ENCODE results near the gene NOM1.
"Not testable (repeated sequence)": the region's sequence is repeated elsewhere in the genome, so short reads cannot be mapped to it uniquely, and the experiment has no call there.

Gene NOM1

DNA sequence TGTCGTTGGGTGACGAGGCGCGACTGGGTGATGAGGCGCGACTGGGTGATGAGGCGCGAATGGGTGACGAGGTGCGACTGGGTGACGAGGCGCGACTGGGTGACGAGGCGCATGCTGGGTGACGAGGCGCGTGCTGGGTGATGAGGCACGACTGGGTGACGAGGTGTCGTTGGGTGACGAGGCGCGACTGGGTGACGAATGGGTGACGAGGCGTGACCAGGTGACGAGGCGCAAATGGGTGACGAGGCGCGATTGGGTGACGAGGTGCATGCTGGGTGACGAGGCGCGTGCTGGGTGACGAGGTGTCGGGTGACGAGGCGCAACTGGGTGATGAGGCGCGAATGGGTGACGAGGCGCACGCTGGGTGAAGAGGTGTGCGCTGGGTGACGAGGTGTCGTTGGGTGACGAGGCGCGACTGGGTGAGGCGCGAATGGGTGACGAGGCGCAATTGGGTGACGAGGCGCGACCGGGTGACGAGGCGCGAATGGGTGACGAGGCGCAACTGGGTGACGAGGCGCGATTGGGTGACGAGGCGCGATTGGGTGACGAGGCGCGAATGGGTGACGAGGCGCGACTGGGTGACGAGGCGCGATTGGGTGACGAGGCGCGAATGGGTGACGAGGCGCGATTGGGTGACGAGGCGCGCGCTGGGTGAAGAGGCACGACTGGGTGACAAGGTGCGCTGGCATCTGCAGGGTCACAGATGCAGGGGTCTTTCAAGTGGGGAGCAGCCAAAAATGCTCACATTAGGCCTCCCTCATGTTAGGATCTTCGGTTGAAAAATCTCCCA lies 7.9 kb upstream of the NOM1 start:
- DNase-seq (ENCODE audit: low read depth) = no peak

DNA sequence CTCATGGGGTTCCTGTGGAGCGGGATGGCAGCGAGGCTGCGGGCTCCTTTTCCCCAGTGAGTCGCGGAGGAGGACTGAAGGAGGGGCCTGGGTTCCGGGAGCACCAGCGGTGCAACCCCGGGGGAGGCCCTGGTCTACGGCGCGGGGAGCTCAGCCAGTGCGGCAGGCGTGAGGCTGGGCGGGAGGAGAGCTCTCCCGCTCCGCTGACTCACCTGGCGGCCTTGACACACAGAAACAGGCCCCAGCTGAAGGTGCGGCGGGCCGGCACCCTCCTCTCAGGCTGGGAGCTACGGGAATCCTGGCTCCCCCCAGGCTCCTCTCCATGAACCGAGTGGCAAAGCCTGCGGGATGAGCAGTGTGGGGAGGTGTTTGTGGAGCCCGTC lies 6.8 kb upstream of the NOM1 start:
- no peak for DNase-seq (ENCODE audit: low read depth)

DNA sequence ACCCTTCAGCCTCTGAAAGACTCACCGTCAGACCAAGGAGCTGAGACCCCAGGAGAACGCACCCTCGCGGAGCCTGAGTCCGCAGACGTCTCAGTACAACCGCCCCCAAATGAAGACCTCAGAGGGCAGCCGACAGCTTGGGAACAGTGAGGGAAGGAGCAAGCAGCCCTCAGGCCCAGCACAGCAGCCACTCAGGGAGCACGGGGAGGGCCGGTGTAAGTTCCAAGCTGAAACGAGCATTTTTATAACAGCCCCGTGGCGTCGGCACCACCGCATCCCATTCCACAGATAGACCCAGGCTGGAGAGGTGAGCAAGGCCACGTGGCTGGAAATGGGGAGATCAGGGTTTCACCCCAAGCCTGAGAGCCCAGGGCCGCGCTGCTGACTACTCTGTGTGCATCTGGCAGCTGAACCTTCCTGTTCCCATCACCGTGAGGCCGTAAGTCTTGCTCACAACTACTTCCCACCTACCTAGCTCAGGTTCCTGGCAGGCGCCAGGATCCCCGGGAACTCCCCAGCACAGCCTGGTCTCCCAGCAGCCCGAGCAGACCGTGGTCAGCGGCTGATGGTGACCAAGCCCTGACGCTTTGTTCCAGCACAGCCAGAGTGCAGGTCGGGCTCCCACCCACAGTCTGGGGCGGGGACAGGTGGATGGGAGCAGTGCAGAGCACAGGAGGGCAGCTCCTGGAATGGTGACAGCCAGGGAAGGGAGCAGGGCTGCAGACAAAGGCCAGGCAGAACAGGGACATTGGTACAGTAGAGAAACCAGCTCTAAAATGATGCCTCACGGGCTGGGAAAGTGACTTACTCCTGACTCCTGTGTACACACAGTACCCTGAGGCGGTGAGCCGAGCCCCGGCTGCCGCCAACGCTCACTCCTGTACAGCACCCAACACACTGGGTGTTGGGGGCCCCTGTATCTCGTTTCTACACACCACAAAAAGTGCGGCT lies 6.1 kb upstream of the NOM1 start:
- DNase-seq (ENCODE audit: low read depth) = no peak

DNA sequence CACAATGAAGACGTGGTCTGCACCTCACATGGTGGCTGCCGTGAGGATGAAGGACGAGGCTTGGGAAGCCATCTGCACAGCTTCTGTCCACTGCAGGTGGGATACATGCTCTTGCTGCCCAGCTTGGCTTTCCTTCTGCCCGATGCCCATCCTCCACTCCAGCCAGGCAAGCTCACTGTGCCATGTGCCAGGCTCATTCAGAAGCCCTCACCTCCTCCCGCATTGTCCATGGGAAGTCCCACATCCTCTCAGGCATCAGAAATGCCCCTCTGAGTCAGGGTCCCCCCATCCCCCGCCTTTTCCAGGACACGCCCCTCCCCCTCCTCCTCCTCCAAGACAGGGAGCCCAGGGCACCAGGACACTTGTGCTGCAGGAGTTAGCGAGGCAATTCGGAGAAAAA lies 4.6 kb upstream of the NOM1 start:
- no peak for DNase-seq (ENCODE audit: low read depth)

DNA sequence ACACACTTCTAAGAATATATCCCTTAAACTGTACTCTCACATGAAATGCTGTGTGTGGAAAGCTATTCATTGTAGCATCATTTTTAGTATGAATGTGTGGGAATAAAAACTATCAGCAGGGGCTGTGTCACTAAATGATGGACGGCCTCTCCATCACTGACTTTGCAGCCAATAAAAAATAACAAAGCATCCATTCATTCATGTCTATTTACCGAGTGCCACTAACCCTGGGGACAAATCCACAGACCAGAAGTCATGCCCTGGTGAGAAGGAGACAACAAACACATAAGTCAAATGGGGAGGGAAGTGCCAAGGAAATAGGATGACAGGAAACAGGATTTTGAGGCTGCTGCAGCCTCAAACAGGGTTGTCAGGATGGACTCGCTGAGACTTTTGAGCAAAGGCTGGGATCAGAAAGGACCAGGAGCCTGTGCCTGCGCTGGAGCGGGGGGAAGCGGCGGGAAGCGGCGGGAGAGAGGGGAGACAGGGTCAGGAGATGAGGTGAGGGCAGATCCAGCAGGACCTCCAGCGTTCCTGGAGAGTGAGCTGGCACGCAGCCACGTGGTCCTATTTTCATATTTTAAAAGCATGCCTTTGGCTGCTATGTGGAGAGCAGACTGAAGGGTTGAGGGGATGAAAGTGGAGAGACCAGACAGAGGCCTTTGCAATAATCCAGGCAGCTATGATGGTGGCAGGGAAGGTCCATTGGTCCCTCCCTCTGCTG lies 2.2 kb upstream of the NOM1 start:
- no peak for DNase-seq (ENCODE audit: low read depth)

DNA sequence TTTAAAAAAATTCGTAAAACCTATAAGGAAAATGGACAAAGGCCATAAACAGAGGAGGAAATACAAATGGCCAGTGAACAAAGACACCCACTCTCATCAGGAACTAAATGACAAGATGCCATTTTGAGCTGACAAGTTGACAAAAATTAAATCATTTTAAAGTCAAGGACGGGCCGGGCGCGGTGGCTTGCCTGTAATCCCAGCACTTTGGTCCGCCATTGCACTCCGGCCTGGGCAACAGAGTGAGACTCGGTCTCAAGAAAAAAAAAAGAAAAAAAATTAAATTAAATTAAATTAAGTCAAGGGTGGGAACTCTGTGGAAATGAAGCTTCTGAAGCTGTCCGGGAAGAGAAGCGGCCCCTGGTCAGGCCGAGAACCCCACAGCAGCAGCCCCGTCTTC lies 1.2 kb upstream of the NOM1 start:
- no peak for DNase-seq (ENCODE audit: low read depth)

DNA sequence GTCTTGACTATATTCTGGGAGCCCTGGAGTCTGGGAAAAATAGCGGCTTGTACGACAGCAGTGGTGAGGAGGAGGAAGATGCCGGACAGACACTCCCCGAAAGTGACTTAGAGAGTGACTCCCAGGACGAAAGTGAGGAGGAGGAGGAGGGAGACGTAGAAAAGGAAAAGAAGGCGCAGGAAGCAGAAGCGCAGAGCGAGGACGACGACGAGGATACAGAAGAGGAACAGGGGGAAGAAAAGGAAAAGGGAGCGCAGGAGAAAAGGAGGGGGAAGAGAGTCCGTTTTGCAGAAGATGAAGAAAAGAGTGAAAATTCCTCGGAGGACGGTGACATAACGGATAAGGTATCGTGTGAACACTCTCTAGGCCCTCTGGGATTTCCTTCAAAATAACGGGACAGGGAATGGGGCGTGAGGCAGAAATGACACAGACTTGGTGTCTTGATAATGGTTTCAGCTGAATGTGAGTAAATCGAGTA lies 908 bp downstream of the NOM1 start:
- DNase-seq (ENCODE audit: low read depth) = no peak

DNA sequence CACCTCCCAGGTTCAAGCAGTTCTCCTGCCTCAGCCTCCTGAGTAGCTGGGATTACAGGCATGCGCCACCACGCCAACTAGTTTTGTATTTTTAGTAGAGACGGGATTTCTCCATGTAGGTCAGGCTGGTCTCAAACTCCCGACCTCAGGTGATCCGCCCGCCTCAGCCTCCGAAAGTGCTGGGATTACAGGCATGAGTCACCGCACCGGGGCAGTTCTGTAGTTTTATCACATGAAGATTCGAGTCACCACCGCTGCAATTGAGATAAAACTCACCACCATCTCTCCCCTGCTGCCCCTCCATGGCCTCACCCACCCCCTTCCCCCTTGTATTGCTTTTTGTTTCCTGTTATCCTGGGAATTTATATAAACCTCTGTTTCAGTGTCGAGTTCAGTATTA lies 3.7 kb downstream of the NOM1 start:
- DNase-seq (ENCODE audit: low read depth) = not testable (repeated sequence)

DNA sequence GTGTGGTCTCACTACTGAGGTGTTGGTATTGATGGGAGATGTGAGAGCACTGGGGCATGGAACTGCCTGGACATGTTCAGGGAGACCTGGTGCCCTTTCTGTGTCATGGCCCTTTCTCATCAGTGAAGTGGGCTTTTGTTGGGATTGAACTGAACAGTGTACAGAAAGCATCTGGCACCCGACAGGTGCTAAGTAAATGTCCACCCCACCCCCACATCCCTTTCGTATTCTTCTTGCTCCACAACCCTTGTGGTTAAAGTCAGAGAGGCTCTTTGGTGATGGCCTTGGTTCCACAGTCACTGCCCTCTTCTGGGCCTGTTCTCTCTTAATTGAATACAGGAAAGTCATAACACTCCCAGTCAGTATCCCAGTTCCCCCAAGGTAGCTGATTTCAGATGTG lies 5.4 kb downstream of the NOM1 start:
- no peak for DNase-seq (ENCODE audit: low read depth)

DNA sequence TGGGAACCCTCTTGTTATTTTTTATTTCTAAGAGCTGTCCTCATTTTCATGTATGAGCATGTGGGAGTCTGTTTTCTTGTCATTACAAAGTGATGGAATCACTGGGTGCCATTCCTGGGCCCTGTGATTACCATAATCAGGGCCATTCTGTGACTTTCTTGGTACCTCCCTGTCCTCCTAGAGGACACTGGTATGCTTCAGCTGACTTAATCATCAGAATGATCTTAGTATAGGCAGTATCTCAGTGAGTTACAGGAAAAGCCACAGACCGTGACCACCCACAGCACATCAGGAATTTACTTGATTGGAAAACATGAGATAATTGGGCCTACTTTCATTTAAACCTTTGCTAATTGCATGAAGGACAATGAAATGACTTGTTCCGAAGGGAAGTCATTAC lies 7.2 kb downstream of the NOM1 start:
- DNase-seq (ENCODE audit: low read depth) = no peak

DNA sequence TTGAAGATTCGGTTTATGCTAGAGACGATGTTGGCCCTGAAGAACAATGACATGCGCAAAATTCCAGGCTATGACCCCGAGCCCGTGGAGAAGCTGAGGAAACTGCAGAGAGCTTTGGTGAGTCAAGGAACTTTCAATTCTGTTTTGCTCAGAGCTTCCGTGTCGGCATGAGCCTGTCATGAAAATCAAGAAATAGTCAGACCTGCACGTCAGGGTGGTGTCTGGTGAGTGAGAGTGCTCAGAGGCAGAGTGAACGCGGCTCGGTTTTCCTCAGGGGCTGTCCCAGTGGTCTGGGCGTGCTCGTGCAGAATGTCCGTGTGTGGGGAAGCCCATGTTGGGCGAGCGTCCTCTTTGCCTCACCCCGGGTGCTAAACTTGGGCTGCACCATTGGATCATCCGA lies 12.6 kb downstream of the NOM1 start:
- DNase-seq (ENCODE audit: low read depth) = no peak

DNA sequence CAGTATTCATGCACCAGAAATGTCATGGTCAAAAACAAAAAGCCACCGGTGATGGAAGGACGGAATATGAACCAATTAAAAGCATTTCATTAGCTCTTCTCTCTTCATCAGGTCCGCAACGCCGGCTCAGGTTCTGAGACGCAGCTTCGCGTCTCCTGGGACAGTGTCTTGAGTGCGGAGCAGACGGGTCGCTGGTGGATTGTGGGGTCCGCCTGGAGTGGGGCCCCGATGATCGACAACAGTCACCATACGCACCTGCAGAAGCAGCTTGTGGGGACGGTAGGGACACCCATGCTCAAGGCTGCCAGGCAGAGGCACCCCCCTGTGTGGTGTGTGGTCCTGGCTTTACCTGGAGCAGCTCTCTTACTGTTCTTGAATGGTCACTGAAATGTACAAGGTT lies 13.4 kb downstream of the NOM1 start:
- DNase-seq (ENCODE audit: low read depth) = no peak

DNA sequence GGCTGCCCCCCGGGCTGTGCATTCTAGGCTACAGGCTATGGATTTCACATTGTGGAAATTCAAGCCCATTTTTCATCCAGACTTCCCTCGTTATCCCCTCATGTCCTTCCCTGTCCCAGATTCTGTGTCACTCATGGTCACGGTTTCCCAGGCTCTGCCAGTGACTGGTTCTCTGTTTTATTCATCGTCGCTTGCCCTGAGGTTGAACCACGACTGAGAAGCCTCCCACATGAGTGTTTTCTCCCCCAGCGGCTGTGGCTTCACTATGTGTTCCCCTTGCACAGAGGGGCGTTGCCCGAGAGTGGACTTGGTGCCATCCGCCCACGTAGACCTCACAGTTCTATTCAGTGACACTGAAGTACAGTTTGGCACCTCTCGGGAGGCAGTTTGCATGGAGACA lies 14.0 kb downstream of the NOM1 start:
- no peak for DNase-seq (ENCODE audit: low read depth)

DNA sequence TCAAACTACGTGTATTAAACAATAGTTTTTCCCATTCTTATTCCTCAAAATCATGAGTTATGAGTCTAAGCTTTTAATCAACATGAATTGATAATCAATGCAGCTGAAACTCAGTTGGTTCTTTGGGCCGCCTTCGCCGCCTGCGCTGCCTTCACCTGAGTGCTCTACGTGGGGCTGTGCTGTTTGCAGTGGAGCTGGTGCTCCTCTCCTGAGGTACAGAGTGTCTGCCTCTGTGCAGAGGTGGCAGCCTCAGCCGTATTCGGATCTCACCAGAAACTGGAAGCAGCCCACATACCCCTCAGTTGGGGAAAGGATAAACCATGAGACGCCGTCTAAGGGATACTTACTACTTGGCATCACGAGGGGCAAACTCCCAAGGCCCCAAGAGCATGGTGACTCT lies 15.5 kb downstream of the NOM1 start:
- DNase-seq (ENCODE audit: low read depth) = no peak

DNA sequence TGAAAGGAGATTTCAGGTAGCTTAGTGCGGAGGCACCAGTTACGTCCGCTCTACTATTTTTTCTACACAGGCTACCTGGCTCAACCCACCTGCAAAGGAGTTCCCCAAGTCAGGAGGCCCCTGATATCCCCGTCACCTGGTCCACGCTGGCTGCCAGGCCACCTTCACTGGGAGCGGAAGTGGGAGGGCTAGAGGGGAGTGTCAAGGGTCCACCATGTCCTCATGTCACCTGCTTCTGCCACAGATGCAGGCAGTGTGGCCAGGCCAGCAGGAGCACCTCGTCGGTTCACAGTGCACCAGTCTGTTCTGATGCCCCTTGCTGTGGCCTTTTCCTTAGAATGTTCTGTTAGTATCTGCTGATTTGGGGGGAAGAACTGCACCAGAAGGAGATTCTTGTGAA lies 16.9 kb downstream of the NOM1 start:
- DNase-seq (ENCODE audit: low read depth) = no peak

DNA sequence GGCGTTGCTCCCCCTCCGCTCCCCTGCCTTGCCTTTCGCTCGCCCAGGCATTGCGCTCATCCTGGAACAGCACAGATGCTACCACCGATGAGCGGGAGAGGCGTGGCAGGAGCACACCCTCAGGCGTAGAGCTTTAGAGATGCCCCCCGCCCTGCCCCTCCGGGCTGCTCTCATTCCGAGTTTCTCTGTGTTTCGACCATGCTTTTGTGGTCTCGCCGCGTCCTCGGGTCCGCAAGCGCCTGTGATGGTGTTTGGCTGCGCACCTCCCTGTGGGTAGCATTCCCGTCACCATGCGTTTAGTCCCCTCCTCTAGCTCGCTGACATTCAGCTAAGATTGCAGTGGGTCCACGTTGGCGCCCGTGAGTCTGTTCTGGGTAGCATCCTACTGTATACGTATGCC lies 18.7 kb downstream of the NOM1 start:
- no peak for DNase-seq (ENCODE audit: low read depth)

DNA sequence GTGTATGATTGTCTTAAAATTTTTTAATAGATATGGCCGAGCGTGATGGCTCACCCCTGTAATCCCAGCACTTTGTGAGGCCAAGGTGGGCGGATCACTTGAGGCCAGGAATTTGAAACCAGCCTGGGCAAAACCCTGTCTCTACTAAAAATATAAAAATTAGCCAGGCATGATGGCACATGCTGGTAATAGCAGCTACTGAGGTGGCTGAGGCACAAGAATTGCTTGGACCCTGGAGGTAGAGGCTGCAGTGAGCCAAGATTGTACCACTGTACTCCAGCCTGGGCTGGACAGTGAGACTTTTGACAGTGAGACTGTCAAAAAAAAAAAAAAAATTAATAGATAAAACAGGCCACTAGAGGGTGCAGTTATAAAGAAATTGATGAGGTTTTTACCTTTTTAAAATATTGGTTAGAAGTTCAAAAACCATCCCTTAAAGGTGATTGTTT lies 20.5 kb downstream of the NOM1 start:
- DNase-seq (ENCODE audit: low read depth) = no peak

DNA sequence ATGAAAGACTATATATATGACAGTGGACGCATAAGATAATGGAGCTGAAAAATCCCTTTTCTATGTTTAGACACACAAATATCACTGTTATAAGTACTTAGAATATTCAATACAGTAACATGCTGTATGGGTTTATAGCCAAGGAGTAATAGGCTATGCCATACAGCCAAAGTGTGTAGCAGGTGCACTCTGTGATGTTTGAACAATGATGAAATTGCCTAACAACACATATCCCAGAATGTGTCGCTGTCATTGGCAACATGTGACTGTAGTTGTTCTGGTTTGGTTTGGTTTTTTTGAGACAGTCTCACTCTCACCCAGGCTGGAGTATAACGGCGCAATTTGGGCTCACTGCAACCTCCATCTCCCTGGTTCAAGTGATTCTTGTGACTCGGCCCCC lies 26.1 kb downstream of the NOM1 start:
- no peak for DNase-seq (ENCODE audit: low read depth)

DNA sequence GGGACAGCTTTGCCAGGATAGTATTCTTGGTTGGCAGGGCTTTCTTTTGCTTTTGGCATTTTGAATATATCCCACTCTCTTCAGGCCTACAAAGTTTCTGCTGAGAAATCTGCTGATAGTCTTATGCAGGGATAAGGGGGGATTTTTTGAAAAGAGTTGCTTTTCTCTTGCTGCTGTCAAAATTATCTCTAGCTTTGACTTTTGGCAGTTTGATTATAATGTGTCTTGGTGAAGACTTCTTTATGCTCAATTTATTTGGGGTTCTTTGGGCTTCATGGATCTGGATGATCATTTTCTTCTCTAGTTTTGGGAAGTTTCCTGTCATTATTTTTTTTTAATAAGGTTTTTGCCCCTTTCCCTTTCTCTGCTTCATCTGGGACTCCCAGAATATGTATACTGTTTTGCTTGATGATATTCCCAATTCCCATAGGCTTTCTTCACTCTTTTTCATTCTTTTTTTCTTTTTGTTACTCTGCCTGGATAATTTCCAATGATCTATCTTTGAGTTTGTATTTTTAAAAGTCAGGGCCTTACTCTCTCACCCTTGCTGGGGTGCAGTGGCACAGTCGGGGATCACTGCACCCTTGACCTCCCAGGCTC lies 29.6 kb downstream of the NOM1 start:
- DNase-seq (ENCODE audit: low read depth) = no peak

DNA sequence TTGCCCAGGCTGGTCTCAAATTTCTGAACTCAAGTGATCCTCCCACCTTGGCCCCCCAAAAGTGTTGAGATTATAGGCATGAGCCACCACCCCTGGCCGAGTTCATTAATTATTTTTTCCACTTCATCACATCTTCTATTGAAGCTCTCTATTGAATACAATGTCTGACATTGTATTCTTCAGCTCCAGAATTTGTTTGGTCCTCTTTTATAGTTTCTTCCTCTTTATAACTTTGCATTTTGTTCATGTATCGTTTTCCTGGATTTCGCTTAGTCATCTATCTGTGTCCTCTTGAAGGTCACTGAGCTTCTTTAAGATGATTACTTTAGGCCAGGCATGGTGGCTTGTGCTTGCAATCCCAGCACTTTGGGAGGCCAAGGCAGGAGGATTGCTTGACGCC lies 30.2 kb downstream of the NOM1 start:
- no peak for DNase-seq (ENCODE audit: low read depth)

DNA sequence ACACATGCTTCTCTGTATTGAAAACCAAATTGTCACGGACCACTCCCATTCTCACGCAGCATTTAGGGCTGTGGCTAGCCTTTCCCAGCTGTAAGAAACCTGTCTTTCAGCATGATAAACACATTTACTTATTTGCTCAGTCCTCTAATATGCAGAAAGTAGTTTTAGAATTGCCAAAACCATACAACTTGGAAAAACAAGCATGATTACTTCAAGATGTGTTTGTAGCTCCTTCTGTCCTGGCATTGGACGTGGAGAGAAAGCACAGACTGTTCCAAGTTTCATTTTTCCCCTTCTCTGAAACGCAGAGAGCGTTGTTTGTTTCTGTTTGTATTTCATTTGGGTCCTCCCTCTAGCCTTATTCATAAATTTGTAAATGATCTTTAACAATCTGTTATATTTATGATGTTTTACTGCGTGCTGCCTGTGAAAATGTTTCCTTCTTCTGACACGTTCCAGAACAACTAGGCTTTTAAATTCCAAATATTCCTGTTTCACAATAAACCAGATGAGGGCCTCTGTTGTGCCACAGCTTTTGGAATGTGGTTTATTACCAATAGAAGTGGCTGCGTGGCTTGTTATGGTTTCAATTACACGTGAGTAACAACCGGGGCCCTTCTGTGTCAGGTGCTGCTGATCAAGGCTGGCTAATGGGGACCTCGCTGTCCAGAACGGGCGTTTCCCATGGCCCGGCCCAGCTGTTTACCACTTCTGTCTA lies 34.8 kb downstream of the NOM1 start:
- DNase-seq (ENCODE audit: low read depth) = no peak
